Pons (tissue), 1 donor: ENCODE measurements around the gene INSRR.
A peak's percentile ranks its signal among the peaks of the same experiment; 100 is the strongest.

Experiments
- DNase-seq: peaks from one replicate; pipeline ENCODE4 v3.0.0-alpha.2; 2016; ENCODE audit warnings: low spot score

The INSRR gene

DNA sequence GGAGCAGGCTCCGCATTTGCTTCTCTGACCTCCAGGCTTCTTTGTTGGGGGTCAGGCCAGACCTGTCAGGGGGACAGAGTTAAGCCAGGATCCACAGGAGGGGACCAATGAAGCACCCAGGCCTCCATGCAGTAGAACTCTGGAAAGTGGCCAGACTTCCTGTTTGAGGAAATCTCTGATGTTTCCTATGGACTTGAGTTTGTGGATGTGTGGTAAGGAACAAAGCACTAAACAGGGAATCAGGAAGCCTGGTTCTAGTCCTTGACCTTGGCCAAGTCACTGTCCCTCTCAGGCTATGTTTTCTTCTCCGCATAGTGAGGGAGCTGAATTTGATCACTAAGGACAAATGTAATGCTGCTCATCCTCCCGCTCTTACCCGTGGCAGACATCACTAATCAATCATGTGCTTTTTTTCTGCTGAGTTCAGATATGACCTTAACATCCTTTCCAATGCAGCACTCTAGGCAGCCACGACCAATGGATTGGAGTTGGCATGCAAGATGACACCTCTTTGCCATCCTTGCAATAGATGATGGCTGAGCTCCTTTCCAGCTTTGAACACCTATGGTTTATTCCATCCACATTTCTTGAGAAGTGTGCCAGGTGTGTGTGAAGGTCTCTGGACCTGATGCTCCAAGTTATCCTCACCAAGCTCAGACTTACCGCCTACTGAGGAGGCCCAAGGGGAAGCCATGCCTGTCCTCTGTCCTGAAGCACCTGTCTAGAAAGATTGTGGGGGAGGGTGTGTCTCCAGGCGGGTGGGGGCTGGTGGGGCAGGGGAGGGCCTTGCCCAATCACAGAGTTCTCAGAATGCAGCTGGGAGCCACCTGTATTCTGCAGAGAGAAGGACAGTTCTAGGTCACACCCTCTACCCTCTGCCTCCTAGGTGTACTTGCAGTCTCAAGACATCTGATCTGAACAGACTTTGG lies 52.1 kb downstream of the INSRR start:
- no peak for DNase-seq

DNA sequence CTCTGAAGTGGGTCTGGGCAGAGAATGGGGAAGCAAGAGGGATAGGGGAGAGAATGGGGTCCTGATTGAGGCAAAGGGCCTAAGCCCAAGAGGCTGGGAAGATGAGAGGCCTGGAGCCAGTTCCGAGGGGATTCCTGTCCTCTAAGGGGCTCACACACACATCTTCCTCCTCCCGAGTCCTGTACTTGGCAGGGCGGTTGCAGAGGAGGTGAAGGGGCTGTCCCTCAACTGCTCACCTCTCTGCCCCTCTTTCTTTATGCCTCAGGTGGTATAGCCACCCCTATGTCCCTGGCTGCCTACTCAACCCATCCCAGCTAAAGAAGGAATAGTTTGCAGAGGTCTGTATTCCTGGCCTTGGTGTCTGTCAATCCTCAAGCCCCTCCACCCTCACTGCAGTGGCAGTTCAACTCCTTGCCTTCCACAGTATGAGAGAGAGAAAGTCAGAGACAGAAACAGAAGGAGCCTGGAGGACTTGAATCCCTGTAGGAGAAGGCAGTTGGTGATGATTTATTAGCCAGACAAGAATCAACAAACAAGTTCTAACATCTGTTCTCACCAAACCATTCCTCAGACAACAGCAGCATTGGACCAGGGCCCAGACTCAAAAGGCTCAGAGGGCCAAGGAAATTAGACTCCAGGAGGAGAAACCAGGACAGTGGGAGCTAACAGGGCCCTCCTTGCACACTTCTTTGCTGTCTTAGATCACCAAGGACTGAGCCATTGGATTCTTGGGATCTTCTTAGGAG lies 53.0 kb downstream of the INSRR start:
- no peak for DNase-seq

- peak; percentile 82 for DNase-seq
These were observed 54.2 kb downstream of the INSRR start for GRCh38 chr1:156804572-156805243.

DNA sequence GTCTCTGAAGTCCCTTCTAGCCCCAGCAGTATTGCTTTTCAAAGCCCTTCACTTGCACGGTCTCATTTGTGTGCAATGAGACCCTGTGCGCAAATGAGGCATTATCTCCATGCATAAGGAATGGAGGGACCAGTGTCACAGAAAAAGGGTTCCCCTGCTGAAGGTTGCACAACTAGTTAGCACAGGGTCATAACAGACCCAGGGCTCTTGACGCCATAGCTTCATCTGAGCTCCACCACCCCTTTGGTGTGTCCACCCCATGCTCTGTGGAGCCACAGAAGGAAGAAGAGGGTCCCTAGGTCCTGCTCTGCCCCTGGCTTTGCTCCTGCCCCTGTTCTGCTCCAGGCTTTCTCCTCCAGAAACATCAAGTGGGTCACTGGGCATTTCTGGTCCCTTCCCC lies 54.9 kb downstream of the INSRR start:
- no peak for DNase-seq

DNA sequence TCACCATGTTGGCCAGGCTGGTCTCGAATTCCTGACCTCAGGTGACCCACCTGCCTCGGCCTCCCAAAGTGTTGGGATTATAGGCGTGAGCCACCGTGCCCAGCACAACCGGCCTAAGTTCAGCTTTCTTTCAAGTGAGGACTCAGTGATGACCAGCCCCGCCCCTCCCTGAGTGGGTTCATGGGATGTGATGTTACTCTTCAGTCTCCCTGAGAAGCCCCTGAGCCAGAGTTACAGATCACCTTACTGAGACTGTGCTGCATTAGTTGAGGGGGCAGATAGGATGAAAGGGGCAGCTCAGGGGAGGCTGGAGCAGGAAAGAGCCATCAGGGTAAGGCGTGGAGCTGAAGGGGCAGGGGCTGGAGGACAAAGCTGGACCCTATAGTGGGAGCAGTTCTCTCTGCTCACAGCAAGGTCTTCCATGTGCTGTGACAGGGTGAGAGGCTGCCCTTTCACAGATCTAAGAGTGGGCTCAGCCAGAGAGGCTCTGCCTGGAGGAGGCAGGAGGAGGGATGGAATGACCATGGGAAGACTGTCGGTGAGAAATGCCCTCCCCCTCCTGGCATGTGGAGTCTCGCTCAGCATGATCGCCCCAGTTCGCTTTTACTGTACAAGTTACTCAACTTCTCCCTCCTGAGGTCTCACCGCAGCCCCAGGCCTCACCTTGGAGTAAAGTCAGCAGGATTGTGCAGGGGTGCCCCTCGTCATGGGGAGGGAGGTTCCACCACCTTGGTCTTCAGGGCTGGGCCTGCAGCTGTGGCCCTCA lies 55.6 kb downstream of the INSRR start:
- DNase-seq = no peak

DNA sequence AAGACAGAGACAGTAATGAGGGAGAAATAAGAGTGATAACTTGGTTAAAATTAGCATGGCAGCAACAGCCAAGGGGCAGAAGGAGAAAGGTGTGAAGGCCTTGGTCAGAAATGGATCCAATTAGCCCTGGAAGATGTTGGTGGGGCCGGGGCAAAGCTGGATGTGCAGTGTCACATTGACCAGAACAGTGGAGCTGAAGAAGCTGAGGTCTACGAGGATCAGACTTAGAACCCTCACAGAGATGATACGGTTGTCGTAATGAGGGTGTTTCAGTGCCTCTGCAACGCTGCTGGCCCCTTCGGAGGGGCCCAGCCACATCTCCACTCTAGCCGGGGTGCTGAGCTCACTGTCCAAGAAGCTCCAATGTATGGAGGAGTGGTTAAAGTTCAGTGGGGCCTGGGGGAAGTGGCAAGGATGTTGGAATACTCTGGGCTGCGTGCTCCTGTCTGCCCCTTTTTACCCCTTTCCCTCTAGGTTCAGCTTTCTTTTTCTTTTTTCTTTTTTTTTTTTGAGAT lies 56.4 kb downstream of the INSRR start:
- DNase-seq = no peak

DNA sequence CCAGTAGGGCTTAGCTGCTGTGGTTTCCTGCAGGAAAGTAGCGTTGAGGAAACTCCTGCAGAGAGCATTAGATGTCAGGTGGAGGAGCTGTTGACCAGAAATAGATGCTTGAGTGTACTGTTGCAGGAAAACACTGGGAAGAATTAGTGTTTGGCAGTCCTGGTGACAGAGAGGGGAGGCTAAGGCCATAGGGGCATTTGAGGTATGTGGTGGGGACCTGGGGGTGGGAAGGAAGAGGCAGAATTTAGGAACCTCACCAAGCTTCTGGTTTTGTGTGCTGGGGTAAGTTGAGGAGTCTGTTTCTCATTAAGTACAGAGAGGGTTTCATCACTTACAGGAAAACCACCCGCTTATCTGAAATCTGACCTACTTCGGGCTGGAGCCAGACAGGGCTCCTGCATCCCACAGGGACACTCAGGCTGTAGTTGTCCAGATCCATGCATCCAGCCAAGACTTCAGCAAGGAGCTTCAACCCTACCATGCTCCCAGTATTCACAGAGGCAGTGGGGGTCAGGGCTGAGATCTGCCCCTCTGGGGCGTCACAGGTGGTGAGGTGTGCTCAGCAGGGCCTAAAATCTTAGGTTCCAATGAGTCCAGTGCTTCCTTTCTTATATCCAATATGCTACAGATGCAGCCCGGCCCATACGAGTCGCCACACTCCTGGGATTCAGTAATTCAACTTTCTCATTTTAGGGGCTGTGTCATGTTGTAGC lies 57.4 kb downstream of the INSRR start:
- DNase-seq = no peak

DNA sequence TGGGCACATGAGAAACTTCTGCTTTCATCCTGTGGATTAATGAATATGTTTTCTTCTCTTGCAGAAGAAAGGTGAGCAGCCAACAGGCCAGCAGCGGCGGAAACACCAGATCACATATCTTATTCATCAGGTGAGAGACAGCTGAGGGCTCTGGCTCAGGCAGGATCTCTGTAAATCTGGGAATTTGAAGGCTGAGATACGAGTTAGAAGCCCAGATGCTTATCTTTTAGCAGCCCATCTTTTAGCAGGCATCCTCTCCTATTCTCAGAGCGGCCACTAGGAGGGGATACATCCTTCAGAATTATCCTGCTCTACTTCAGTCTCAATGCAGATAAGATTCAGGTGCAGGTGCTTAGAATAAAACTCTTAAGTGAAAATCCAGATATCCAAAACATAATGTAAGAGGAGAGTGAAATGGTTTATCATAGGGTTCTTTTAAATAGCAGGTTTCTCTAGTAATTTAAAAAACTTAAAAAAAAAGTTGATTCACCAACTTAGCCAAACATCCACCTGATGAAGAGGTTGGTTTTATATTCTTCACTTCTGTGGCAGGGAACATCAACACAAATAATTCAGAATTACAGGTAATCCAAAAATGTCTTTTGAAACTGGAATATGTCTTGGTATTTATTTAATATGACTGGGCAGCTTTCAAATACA lies 61.6 kb downstream of the INSRR start:
- peak; percentile 81 for DNase-seq

- DNase-seq = no peak
These were observed 62.4 kb downstream of the INSRR start for GRCh38 chr1:156796340-156797097.

DNA sequence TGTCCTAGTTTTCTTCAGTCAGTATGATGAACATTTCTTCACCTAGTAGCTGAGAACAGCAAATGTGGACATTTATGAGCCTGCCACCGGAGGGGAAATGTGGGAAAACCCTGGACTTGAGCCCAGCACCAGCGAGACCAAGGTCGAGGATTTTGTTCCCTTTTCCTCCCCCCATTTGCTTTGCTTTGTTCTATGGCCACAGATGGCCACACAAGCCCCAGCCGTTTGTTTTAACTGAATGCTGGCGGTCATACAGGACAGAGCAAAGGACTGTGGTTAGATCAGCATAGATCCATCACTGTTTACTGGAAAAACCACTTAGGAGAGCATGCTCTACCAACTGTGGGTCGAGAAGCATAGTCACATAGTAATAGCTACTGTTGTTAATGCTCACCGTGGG lies 63.1 kb downstream of the INSRR start:
- DNase-seq = peak; percentile 95

GRCh38 chr1:156795374-156795733 lies 63.6 kb downstream of the INSRR start:
- DNase-seq = no peak

DNA sequence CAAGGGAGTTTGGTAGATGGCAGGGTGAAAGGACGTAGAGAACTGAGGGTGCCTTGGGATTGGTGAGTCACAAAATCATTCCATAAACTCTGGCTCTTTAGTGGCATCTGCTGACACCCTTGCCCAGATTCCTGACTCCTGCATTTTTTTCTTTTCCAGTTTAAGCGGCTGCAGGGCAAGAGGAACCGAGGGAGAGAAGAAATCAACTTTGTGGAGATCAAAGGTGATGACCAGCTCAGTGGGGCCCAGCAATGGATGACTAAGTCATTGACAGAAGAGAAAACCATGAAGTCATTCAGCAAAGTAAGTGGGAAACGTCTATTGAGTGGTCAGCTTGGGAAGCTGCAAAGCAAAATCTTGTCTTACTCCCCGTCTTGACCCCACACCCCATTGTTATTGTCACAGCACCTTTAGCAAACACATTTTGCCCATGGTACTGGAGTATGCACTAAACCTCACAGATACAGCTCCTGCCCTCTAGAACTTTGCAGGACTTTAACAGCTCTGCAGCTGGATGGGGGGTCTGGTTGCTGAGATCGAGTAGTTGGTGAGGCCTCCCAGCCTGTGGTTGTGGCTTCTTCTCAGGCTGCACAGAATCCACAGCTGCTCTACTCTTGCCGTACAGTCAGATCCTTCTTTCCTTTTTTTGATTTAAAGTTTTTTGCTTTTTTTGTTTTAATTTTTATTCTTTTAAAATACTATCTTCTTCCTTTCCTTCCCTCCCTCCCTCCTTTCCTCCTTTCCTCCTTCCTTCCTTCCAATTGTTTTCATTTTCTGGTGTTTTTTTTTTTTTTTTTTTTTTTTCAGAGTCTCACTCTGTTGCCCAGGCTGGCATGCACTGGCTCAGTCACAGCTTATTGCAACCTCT lies 64.2 kb downstream of the INSRR start:
- DNase-seq = no peak
